Spleen (tissue), 7 donors: ENCODE data around the gene DISC1.

Source experiments
- POLR2A ChIP-seq, 3 donors: fragments of 450-650 bp; IDR thresholded peaks; one replicate each; pipeline ENCODE4 v1.5.1; 2017; ENCODE audit warnings: antibody characterized with exemption in 3 of 3, mild to moderate bottlenecking in 1 of 3
- TF ChIP-seq, protein P1 (sequence below), 11 experiments: fragments of 200-600 bp in 7 of 11; fragments of 450-650 bp in 4 of 11; sonication (generic) in 4 of 11; IDR thresholded peaks in 8 of 11; conservative IDR thresholded peaks in 3 of 11; 1 replicate in 7 of 11; 2 replicates in 4 of 11; pipeline versions ENCODE4 v1.4.0 to v1.8.0; 2016 to 2021; ENCODE audit warnings: antibody characterized with exemption in 11 of 11, inconsistent platforms in 4 of 11, mild to moderate bottlenecking in 1 of 11
- donor health status: DM: no; HTN: no; CAD: no; lungs with moderate emphysema.
- donor health status: DM: no; HTN: no; CAD: no.
- donor health status: DM: no; HTN: no; CAD: no.

DNA sequence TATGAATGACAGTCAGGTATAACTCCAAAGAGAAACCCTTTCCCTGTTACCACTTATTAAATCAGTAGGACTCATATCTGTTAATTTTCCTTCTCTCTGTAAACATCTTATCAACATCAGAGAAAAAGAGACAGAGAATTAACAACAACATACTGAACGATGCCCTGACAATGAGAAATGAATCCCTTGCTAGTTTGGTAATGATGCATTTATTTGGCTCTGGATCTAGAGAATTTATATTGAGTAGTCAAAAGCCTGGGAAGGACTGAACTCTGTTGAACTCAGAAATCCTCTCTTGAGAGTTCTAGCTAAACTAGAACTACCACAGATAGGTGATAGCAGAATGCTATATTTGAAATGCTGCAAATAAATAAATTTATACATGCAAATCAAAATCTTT is 325.6 kb downstream of the DISC1 start:
- TF ChIP-seq, protein P1, sequence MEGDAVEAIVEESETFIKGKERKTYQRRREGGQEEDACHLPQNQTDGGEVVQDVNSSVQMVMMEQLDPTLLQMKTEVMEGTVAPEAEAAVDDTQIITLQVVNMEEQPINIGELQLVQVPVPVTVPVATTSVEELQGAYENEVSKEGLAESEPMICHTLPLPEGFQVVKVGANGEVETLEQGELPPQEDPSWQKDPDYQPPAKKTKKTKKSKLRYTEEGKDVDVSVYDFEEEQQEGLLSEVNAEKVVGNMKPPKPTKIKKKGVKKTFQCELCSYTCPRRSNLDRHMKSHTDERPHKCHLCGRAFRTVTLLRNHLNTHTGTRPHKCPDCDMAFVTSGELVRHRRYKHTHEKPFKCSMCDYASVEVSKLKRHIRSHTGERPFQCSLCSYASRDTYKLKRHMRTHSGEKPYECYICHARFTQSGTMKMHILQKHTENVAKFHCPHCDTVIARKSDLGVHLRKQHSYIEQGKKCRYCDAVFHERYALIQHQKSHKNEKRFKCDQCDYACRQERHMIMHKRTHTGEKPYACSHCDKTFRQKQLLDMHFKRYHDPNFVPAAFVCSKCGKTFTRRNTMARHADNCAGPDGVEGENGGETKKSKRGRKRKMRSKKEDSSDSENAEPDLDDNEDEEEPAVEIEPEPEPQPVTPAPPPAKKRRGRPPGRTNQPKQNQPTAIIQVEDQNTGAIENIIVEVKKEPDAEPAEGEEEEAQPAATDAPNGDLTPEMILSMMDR (IDR thresholded peaks at IDR 0.05 in 8 of 11, conservative IDR thresholded peaks at IDR 0.05 in 3 of 11) = no peak
- no peak for TF ChIP-seq POLR2A (IDR thresholded peaks at IDR 0.05)
